ENCODE data around the gene CAPG.

GRCh38 chr2:85396531-85397470 is 13.4 kb downstream of the CAPG start:
- TF ChIP-seq, protein P1, sequence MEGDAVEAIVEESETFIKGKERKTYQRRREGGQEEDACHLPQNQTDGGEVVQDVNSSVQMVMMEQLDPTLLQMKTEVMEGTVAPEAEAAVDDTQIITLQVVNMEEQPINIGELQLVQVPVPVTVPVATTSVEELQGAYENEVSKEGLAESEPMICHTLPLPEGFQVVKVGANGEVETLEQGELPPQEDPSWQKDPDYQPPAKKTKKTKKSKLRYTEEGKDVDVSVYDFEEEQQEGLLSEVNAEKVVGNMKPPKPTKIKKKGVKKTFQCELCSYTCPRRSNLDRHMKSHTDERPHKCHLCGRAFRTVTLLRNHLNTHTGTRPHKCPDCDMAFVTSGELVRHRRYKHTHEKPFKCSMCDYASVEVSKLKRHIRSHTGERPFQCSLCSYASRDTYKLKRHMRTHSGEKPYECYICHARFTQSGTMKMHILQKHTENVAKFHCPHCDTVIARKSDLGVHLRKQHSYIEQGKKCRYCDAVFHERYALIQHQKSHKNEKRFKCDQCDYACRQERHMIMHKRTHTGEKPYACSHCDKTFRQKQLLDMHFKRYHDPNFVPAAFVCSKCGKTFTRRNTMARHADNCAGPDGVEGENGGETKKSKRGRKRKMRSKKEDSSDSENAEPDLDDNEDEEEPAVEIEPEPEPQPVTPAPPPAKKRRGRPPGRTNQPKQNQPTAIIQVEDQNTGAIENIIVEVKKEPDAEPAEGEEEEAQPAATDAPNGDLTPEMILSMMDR (IDR thresholded peaks at IDR 0.05): no peak
- TF ChIP-seq POLR2AphosphoS5 (IDR thresholded peaks at IDR 0.05; ENCODE audit: low read depth, low read length): no peak
- TF ChIP-seq, protein P2, sequence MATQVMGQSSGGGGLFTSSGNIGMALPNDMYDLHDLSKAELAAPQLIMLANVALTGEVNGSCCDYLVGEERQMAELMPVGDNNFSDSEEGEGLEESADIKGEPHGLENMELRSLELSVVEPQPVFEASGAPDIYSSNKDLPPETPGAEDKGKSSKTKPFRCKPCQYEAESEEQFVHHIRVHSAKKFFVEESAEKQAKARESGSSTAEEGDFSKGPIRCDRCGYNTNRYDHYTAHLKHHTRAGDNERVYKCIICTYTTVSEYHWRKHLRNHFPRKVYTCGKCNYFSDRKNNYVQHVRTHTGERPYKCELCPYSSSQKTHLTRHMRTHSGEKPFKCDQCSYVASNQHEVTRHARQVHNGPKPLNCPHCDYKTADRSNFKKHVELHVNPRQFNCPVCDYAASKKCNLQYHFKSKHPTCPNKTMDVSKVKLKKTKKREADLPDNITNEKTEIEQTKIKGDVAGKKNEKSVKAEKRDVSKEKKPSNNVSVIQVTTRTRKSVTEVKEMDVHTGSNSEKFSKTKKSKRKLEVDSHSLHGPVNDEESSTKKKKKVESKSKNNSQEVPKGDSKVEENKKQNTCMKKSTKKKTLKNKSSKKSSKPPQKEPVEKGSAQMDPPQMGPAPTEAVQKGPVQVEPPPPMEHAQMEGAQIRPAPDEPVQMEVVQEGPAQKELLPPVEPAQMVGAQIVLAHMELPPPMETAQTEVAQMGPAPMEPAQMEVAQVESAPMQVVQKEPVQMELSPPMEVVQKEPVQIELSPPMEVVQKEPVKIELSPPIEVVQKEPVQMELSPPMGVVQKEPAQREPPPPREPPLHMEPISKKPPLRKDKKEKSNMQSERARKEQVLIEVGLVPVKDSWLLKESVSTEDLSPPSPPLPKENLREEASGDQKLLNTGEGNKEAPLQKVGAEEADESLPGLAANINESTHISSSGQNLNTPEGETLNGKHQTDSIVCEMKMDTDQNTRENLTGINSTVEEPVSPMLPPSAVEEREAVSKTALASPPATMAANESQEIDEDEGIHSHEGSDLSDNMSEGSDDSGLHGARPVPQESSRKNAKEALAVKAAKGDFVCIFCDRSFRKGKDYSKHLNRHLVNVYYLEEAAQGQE (IDR thresholded peaks at IDR 0.05; ENCODE audit: insufficient read depth in 1 of 2, low read depth in 2 of 2, low read length in 1 of 2): no peak
- no peak for TF ChIP-seq SIN3A (IDR thresholded peaks at IDR 0.05; ENCODE audit: borderline replicate concordance, insufficient read depth, low read depth, low read length)

All from Panc1 (cell line).